Measurements from ENCODE around the gene RPS6KB2. TPM values are rescaled to one million over a fixed set of nuclear protein-coding genes. Genes with fewer than 3 reads are reported as not detected.
"Not testable (repeated sequence)": the region's sequence is repeated elsewhere in the genome, so short reads cannot be mapped to it uniquely, and the experiment has no call there.

RPS6KB2 gene
- total RNA-seq, 2 experiments from 2014 or later, result 54.8 to 57.4 TPM

DNA sequence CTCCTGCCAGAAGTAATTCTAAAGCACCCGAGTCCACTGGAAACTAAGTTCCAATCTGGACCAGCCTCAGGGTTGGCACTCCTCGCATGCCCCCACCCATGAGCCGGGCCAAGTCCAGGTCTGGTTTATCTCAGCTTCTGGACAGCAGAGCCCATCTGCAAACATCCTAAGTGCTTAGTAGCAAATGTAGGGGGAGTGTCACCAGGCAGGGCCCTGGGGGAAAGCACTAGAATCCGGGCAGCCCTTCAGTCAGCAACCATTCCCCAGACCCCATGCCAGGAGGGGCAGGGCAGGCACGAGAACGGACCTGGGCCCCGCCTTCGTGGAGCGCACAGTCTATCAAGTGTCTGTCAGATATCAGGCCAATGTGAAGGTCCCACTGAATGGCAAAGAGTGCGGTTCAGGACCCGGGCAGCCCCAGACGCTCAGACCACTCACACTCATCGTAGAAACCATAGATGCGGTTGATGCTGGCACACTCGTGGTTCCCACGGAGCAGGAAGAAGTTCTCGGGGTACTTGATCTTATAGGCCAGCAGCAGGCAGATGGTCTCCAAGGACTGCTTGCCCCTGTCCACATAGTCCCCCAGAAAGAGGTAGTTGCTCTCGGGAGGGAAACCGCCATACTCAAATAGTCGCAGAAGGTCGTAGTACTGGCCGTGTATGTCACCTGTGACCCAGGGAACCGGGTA lies 27.9 kb upstream of the RPS6KB2 start:
- H3K4me3 Mint-ChIP-seq, result peak overlapping the region; percentile 86
- peak overlapping the region; percentile 84 for H3K27ac Mint-ChIP-seq
- peaks cover 45% of the 10 kb centered on the region for H3K36me3 Mint-ChIP-seq (ENCODE audit: low read depth)
- ChIA-PET CTCF (interaction anchor here (0.7 to 2.8 kb wide), 10 partner anchors 9 to 247 kb away, joined by 3 to 18 read pairs (median 7); partner anchors contain the start of genes PITPNM1, POLD4, PTPRCAP and RAD9A), POLR2A (interaction anchor here (0.9 to 7.9 kb wide), 17 partner anchors 8 to 160 kb away, joined by 3 to 130 read pairs (median 6); partner anchors contain the start of genes AIP, PTPRCAP, RAD9A and TMEM134)
- TF ChIP-seq, protein P1, sequence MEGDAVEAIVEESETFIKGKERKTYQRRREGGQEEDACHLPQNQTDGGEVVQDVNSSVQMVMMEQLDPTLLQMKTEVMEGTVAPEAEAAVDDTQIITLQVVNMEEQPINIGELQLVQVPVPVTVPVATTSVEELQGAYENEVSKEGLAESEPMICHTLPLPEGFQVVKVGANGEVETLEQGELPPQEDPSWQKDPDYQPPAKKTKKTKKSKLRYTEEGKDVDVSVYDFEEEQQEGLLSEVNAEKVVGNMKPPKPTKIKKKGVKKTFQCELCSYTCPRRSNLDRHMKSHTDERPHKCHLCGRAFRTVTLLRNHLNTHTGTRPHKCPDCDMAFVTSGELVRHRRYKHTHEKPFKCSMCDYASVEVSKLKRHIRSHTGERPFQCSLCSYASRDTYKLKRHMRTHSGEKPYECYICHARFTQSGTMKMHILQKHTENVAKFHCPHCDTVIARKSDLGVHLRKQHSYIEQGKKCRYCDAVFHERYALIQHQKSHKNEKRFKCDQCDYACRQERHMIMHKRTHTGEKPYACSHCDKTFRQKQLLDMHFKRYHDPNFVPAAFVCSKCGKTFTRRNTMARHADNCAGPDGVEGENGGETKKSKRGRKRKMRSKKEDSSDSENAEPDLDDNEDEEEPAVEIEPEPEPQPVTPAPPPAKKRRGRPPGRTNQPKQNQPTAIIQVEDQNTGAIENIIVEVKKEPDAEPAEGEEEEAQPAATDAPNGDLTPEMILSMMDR (IDR thresholded peaks at IDR 0.05), result no peak
- H3K27me3 Mint-ChIP-seq, result no peaks in the 10 kb centered on the region
- no peaks in the 10 kb centered on the region for H3K9me3 Mint-ChIP-seq
- ATAC-seq, result no peak
- intact Hi-C loops (cut with micrococcal nuclease), result loop anchor here (10.0 kb wide), 1 partner anchor 84 kb away; the partner anchor contains the start of gene AIP
- DNase-seq, result peak; percentile 54
- peaks cover 40% of the 10 kb centered on the region for H3K4me1 Mint-ChIP-seq (ENCODE audit: low read depth)

DNA sequence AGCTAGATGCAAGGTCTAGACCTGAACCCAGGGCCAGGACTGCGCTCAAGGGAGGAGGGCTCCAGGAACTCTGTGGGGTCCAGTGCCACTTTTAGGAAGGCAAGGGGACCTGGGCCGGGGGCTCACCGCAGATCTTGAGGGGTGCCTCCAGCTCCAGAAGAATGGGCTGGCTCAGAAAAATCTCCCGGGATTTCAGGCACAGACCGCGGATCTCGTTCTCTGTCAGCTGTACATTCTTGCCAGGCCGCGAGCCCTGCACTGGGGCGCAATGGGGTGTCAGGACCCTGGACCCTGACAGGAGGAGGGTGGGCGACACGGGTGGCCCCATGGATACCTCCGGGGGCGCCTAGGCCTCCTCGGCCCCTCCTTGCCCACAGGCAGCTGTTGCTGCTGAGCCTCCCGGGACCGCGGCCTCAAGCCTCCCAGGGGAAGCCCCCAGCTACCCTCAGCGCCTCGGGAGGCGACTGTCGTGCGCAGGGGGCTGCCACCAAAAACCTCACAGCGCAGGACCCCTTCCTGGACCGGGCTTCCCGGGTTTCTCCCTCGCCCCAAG lies 27.3 kb upstream of the RPS6KB2 start:
- Mint-ChIP-seq H3K4me3 (peak overlapping the region; percentile 86), H3K4me1 (ENCODE audit: low read depth) (peaks cover 40% of the 10 kb centered on the region), H3K9me3 (no peaks in the 10 kb centered on the region), H3K27ac (peak overlapping the region; percentile 84), H3K27me3 (no peaks in the 10 kb centered on the region), H3K36me3 (ENCODE audit: low read depth) (peaks cover 50% of the 10 kb centered on the region)
- TF ChIP-seq, protein P1 (IDR thresholded peaks at IDR 0.05), result no peak
- peak; percentile 1 for ATAC-seq
- DNase-seq, result peak; percentile 45
- ChIA-PET CTCF (interaction anchor here (0.7 to 3.5 kb wide), 20 partner anchors 9 to 246 kb away, joined by 3 to 21 read pairs (median 6); partner anchors contain the start of genes PITPNM1, POLD4, PTPRCAP and RAD9A), POLR2A (interaction anchor here (0.7 to 7.9 kb wide), 20 partner anchors 7 to 179 kb away, joined by 3 to 130 read pairs (median 5); partner anchors contain the start of genes AIP, PITPNM1, PTPRCAP and RAD9A)
- intact Hi-C loops (cut with micrococcal nuclease), result loop anchor here (10.0 kb wide), 1 partner anchor 84 kb away; the partner anchor contains the start of gene AIP

DNA sequence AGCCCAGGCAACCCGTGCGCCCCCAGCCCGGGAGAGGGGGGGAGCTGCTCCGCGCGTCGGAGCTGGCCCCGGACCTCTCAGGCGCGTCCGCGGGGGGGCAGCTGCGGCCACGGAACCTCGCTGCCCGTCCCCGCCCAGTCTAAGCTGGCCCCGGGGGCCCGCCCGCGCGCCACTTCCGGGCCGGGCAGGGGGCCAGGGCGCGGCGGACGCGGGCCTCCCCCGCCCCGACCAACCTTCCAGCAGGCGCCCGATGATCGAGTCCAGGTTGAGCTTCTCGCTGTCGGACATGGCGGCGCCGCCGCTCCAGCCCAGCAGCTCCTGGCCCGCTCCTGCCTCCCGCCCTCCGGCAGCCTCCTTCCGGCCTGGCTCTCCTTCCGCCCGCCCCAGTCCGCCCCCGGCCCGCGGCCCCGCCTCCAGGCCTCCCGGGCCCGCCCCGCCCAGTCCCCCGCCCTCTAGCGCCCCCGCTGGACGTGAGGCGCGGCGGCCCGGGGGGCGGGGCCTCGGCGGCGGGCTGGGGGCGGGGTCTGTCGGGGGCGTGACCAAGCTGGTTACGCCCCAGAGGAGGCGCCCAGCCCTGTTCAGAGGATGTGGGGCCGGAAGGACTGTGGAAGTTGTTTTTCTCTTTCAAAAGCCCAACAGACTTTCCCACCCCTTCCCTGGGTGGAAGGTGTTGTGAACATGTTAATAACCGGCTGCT lies 26.7 kb upstream of the RPS6KB2 start, which contains the start of gene PPP1CA:
TSS of gene PPP1CA (minus strand) at position 364 of the 697 bp plus-strand sequence. CDS start at position 288, 76 bp downstream.
- TF ChIP-seq, protein P1 (IDR thresholded peaks at IDR 0.05), result peak; percentile 46
- CTCF ChIA-PET, result interaction anchor here (0.7 to 3.5 kb wide), 21 partner anchors 10 to 182 kb away, joined by 3 to 21 read pairs (median 6); partner anchors contain the start of genes GSTP1, PITPNM1, POLD4 and PTPRCAP

DNA sequence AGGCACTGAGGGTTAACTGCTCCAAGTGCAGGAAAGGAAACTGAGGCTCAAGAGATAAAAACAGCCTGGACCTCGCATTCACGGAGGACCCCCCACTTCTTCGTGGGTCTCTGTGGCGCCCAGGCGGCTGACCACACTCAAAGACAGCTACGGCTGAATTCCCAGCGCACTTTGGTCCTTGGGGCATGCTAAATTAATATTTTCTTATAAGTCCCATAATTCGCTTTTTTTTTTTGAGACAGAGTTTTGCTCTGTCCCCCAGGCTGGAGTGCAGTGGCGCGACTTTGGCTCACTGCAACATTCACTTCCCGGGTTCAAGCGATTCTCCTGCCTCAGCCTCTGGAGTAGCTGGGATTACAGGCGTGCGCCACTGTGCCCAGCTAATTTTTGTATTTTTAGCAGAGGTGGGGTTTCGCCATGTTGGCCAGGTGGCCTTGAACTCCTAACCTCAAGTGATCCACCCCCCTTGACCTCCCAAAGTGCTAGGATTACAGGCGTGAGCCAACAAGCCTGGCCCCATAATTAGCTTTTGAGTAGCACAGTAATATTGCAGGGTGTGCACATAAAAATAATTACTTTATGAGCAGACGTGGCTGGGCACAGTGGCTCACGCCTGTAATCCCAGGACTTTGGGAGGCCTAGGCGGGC lies 26.0 kb upstream of the RPS6KB2 start:
- not testable (repeated sequence) for H3K9me3 Mint-ChIP-seq, H3K27me3 Mint-ChIP-seq, ATAC-seq, DNase-seq
- CTCF ChIA-PET, result interaction anchor here (0.7 to 3.5 kb wide), 18 partner anchors 10 to 181 kb away, joined by 3 to 21 read pairs (median 6); partner anchors contain the start of genes GSTP1, PITPNM1, POLD4 and PTPRCAP
- intact Hi-C loops (cut with micrococcal nuclease), result loop anchor here (10.0 kb wide), 1 partner anchor 82 kb away; the partner anchor contains the start of gene AIP
- Mint-ChIP-seq H3K27ac (peak overlapping the region; percentile 86), H3K4me3 (peak overlapping the region; percentile 87), H3K36me3 (ENCODE audit: low read depth) (peaks cover 58% of the 10 kb centered on the region), H3K4me1 (ENCODE audit: low read depth) (peaks cover 39% of the 10 kb centered on the region)
- POLR2A ChIA-PET, result interaction anchor here (0.6 to 6.6 kb wide), 17 partner anchors 10 to 162 kb away, joined by 3 to 130 read pairs (median 6); partner anchors contain the start of genes PITPNM1, PTPRCAP, RAD9A and RPS6KB2

More for the DNA sequence above, 26.7 kb upstream of the RPS6KB2 start, which contains the start of gene PPP1CA:
- no peaks in the 10 kb centered on the region for H3K27me3 Mint-ChIP-seq
- H3K9me3 Mint-ChIP-seq, result no peaks in the 10 kb centered on the region
- H3K36me3 Mint-ChIP-seq (ENCODE audit: low read depth), result peaks cover 56% of the 10 kb centered on the region
- peak within 1 kb of the TSS; percentile 87 for H3K4me3 Mint-ChIP-seq
- H3K4me1 Mint-ChIP-seq (ENCODE audit: low read depth), result peaks cover 40% of the 10 kb centered on the region
- peak within 1 kb of the TSS; percentile 86 for H3K27ac Mint-ChIP-seq
- DNase-seq, result peak; percentile 91
- peak; percentile 73 for ATAC-seq
- POLR2A ChIA-PET, result interaction anchor here (0.6 to 6.6 kb wide), 20 partner anchors 10 to 178 kb away, joined by 3 to 130 read pairs (median 4); partner anchors contain the start of genes AIP, PITPNM1, PTPRCAP and RAD9A
- intact Hi-C loops (cut with micrococcal nuclease), result loop anchor here (10.0 kb wide), 1 partner anchor 83 kb away; the partner anchor contains the start of gene AIP

DNA sequence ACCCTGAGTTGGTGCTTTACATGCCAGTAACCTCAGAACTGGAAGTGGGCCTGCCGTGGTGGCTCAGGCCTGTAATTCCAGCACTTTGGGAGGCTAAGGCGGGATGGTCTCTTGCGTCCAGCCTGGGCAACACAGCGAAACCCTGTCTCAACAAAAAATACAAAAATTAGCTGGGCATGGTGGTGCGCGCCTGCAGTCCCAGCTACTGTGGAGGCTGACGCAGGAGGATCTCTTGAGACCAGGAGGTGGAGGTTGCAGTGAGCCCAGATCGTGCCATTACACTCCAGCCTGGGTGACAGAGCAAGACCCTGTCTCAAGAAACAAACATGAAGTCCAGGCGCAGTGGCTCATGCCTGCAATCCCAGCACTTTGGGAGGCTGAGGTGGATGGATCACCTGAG lies 25.2 kb upstream of the RPS6KB2 start:
- Mint-ChIP-seq H3K27ac (peak overlapping the region; percentile 86), H3K4me1 (ENCODE audit: low read depth) (peaks cover 38% of the 10 kb centered on the region), H3K4me3 (peak overlapping the region; percentile 87), H3K36me3 (ENCODE audit: low read depth) (peaks cover 59% of the 10 kb centered on the region)
- CTCF ChIA-PET, result interaction anchor here (0.9 to 3.5 kb wide), 6 partner anchors 10 to 82 kb away, joined by 3 to 21 read pairs (median 6); partner anchors contain the start of gene TMEM134
- POLR2A ChIA-PET, result interaction anchor here (0.6 to 6.6 kb wide), 10 partner anchors 9 to 128 kb away, joined by 3 to 130 read pairs (median 11); partner anchors contain the start of genes PTPRCAP and RAD9A
- not testable (repeated sequence) for H3K9me3 Mint-ChIP-seq, ATAC-seq, H3K27me3 Mint-ChIP-seq
- peak; percentile 19 for DNase-seq
- intact Hi-C loops (cut with micrococcal nuclease), result loop anchor here (10.0 kb wide), 1 partner anchor 82 kb away; the partner anchor contains the start of gene AIP

Data from activated CD8-positive, alpha-beta T cell treated with anti-CD3 and anti-CD28 coated beads for 36 hours (primary cell).